Thyroid gland (tissue), 4 donors: Measurements from ENCODE around the gene RREB1.

Experiments used
- CTCF ChIP-seq, 6 experiments: fragments of 200-600 bp in 3 of 6; fragments of 450-650 bp in 3 of 6; sonication (generic) in 3 of 6; IDR thresholded peaks; one replicate each; pipeline ENCODE4 v1.5.1; 2016 to 2019; ENCODE audit warnings: antibody characterized with exemption in 6 of 6, mild to moderate bottlenecking in 2 of 6, inconsistent platforms in 1 of 6, moderate library complexity in 1 of 6
- POLR2A ChIP-seq, 2 donors: fragments of 450-650 bp; IDR thresholded peaks; one replicate each; pipeline ENCODE4 v1.6.1; 2017; ENCODE audit warnings: antibody characterized with exemption in 2 of 2, mild to moderate bottlenecking in 2 of 2, moderate library complexity in 1 of 2

- no peak for TF ChIP-seq CTCF (IDR thresholded peaks at IDR 0.05)
- no peak for TF ChIP-seq POLR2A (IDR thresholded peaks at IDR 0.05)
These were observed 121.9 kb downstream of the RREB1 start for GRCh38 chr6:7229376-7230326.
